Heart right ventricle (tissue), 16 donors: ENCODE results near the gene COL5A1. TPM values are rescaled to one million over a fixed set of nuclear protein-coding genes. Genes with fewer than 3 reads are reported as not detected.

Experiments
- ATAC-seq, 8 donors: fragments of 200-7000 bp; cut with Tn5 transposase; one replicate each; pipeline ENCODE4 v1.9.1; 2020; ENCODE audit warnings: mild to moderate bottlenecking in 8 of 8, moderate library complexity in 8 of 8, moderate number of reproducible peaks in 1 of 8
- DNase-seq, 2 donors: peaks; one replicate each; pipeline ENCODE4 v3.0.0-alpha.2; 2020
- H3K27ac ChIP-seq, 10 donors: fragments of 200-600 bp; sonication (generic) in 2 of 10; one replicate each; pipeline versions ENCODE4 v1.5.0 to v1.8.0; 2020 to 2022; ENCODE audit warnings: mild to moderate bottlenecking in 3 of 10
- H3K27me3 ChIP-seq, 7 donors: fragments of 200-600 bp; one replicate each; pipeline ENCODE4 v1.8.0; 2021 to 2022; ENCODE audit warnings: mild to moderate bottlenecking in 2 of 7
- H3K36me3 ChIP-seq, 9 donors: fragments of 200-600 bp; sonication (generic) in 1 of 9; one replicate each; pipeline versions ENCODE4 v1.5.0 to v1.8.0; 2020 to 2022; ENCODE audit warnings: mild to moderate bottlenecking in 2 of 9
- H3K4me1 ChIP-seq, 9 donors: fragments of 200-600 bp; sonication (generic) in 1 of 9; one replicate each; pipeline versions ENCODE4 v1.5.0 to v1.8.0; 2020 to 2022; ENCODE audit warnings: mild to moderate bottlenecking in 4 of 9
- H3K4me3 ChIP-seq, 10 donors: fragments of 200-600 bp; sonication (generic) in 2 of 10; one replicate each; pipeline versions ENCODE4 v1.5.0 to v1.8.0; 2020 to 2022; ENCODE audit warnings: mild to moderate bottlenecking in 7 of 10, moderate library complexity in 2 of 10
- H3K9me3 ChIP-seq, 11 donors: fragments of 200-600 bp in 10 of 11; sonication (generic) in 2 of 11; one replicate each; pipeline versions ENCODE4 v1.5.0 to v1.8.0; 2013 to 2022; ENCODE audit warnings: mild to moderate bottlenecking in 2 of 11, control low read depth in 1 of 11, moderate library complexity in 1 of 11
- CTCF ChIP-seq, 9 donors: fragments of 200-600 bp; sonication (generic) in 2 of 9; IDR thresholded peaks; one replicate each; pipeline versions ENCODE4 v1.5.0 to v1.8.0; 2021 to 2022; ENCODE audit warnings: antibody characterized with exemption in 9 of 9, mild to moderate bottlenecking in 5 of 9, moderate library complexity in 1 of 9
- WGBS, 2 donors: extraction: QIAGEN DNeasy Blood & Tissue Kit; methylation state at CpG; one replicate each; pipeline ENCODE4 v1.1.7; 2013; ENCODE audit warnings: inconsistent platforms in 1 of 2; 5-methylcytosine and 5-hydroxymethylcytosine counted together
- intact Hi-C, 10 donors: fragments of 100-400 bp; cut with DNase I; formaldehyde crosslinking; loops; one replicate each; pipeline versions ENCODE4 v1.11.1 to v1.14.2; 2022
- long read RNA-seq, 3 donors: library from polyadenylated mRNA; unstranded; transcript quantifications; one replicate each; pipeline ENCODE4 v2.0.0, GENCODE V29; 2020 to 2021
- polyA plus RNA-seq, 2 donors: library from polyadenylated mRNA; stranded (reverse); fragments of 200-250 nt; gene quantifications; one replicate each; pipeline ENCODE4 v1.2.3, GENCODE V29; 2013
- total RNA-seq, 10 donors: library from RNA; stranded (reverse); fragmentation: NEBNext Ultra II Directional in 3 of 10; extraction: Animal tissue kit (Norgen Biotek cat#: 25700) in 3 of 10; gene quantifications; one replicate each; pipeline versions ENCODE4 v1.2.1 to v1.2.4, GENCODE V29; 2021 to 2023
- donor health status: Arrhythmogenic right ventricular cardiomyopathy.
- donor health status: ischemic (EF 13 %, LVEDD 7.1; RV severe dilation, severe dysfunction).
- donor health status: healthy with polysubstance abuse.
- donor health status: DM: no; HTN: yes; CAD: no.
- donor health status: DM: no; HTN: no; CAD: no.
- donor health status: ischemic (EF 25% LVEDD 6.9; RV normal size, moderate dysfunction).
- donor health status: ischemic (EF 25% LVEDD 5.7; RV mildly dilated, moderate dysfunction).
- donor health status: healthy.
- donor health status: DM: yes; HTN: yes; CAD: no.
- donor health status: Ischemic cardiomyopathy.
- donor health status: ischemic (EF 35%, LVEDD 5.7; RV mildly dilated, moderate dysfunction).
- donor health status: nonischemic (EF 11% LVEDD 7.7; RV severe dilation, severe dysfunction).
- donor health status: DM: yes; HTN: yes; CAD: no.
- donor health status: PGD.
- donor health status: ischemic (EF 29% LVEDD 5.4; RV normal size, mild dysfunction).
- donor health status: nonischemic (EF 23%, LVEDD 6.1; RV moderate dilation, normal function).

Gene COL5A1
- total RNA-seq (10 to 100 TPM in 7 of 10 donors, 1 to 10 TPM in 3; 8.1 to 60.0 (median 12.2) TPM), polyA plus RNA-seq (10 to 100 TPM; 13.8 to 19.7 TPM)
- long read RNA-seq, donor 1, partial matches to known transcripts = 23 of 25 reads
- long read RNA-seq, donor 1, other reads (novel, unspliced or antisense) = 2 of 25 reads
- long read RNA-seq, donor 2, partial matches to known transcripts = 11 of 21 reads
- long read RNA-seq, donor 2, other reads (novel, unspliced or antisense) = 10 of 21 reads
- long read RNA-seq, donor 3, partial matches to known transcripts = 17 of 20 reads
- long read RNA-seq, donor 3, other reads (novel, unspliced or antisense) = 3 of 20 reads

- WGBS, 2 donors = 1% methylated on average over 42 to 72 of the region's 72 CpGs
- Histone ChIP-seq H3K4me3 (peak within 1 kb of the TSS; percentile 61 to 92 (median 76)), H3K36me3 (no peaks in the 10 kb centered on the region), H3K9me3 (no peaks in the 10 kb centered on the region), H3K27me3 (peaks cover 0 to 30% (median 0%) of the 10 kb centered on the region in 7 donors), H3K27ac (peak within 1 kb of the TSS; percentile 76 to 92 (median 86)), H3K4me1 (peaks cover 5 to 36% (median 28%) of the 10 kb centered on the region in 9 donors)
- DNase-seq = peak; percentile 91
- ATAC-seq = peak; percentile 86 to 92 (median 90)
- TF ChIP-seq CTCF (IDR thresholded peaks at IDR 0.05) = peak in 5 of 9 donors; percentile 22 to 47 (median 42)
- intact Hi-C loops = loop anchor here in 8 of 10 donors (5.0 to 10.0 kb wide), 5 partner anchors 107 to 467 kb away; no protein-coding TSS in a partner anchor
These were observed at the start of gene COL5A1 for GRCh38 chr9:134641173-134641989. Gene COL5A1 (plus strand): TSS chr9:134641803. CDS start chr9:134642188, 385 bp downstream.

- H3K36me3 ChIP-seq = no peaks in the 10 kb centered on the region
- DNase-seq (peak; percentile 38 to 48), ATAC-seq (peak; percentile 71 to 84 (median 76))
- H3K27ac ChIP-seq = peak overlapping the region in 8 of 10 donors; percentile 16 to 75 (median 65)
- peaks cover 0 to 15% (median 10%) of the 10 kb centered on the region in 7 donors for H3K27me3 ChIP-seq
- H3K4me3 ChIP-seq = no peak overlapping the region
- intact Hi-C loops = no loop called here
- TF ChIP-seq CTCF (IDR thresholded peaks at IDR 0.05) = no peak
- H3K9me3 ChIP-seq = no peaks in the 10 kb centered on the region
- WGBS, 2 donors = 64 to 71% methylated on average over 34 of the region's 34 CpGs
- peaks cover 0 to 23% (median 8%) of the 10 kb centered on the region in 9 donors for H3K4me1 ChIP-seq
These were observed 49.4 kb upstream of the COL5A1 start for GRCh38 chr9:134592018-134592818.

GRCh38 chr9:134592819-134593200 lies 48.8 kb upstream of the COL5A1 start:
- ATAC-seq (peak in 2 of 8 donors; percentile 5 to 10), DNase-seq (no peak)
- Histone ChIP-seq H3K4me3 (no peak overlapping the region), H3K4me1 (peaks cover 0 to 26% (median 8%) of the 10 kb centered on the region in 9 donors), H3K36me3 (no peaks in the 10 kb centered on the region), H3K27me3 (peaks cover 0 to 18% (median 10%) of the 10 kb centered on the region in 7 donors), H3K9me3 (no peaks in the 10 kb centered on the region), H3K27ac (peak overlapping the region in 4 of 10 donors; percentile 68 to 75 (median 74))
- 70 to 74% methylated on average over 9 of the region's 9 CpGs for WGBS, 2 donors
- intact Hi-C loops = no loop called here
- TF ChIP-seq CTCF (IDR thresholded peaks at IDR 0.05) = no peak
